Dermis microvascular lymphatic vessel endothelial cell (primary cell): ENCODE results near the gene RBM7. TPM values are rescaled to one million over a fixed set of nuclear protein-coding genes. Genes with fewer than 3 reads are reported as not detected.

Experiments
- DNase-seq, 2 donors: peaks; one replicate each; pipeline versions ENCODE4 v3.0.0 to v3.0.0-alpha.2; 2010; ENCODE audit warnings: low read depth in 2 of 2
- total RNA-seq: library from RNA; depleted of rRNA; stranded (reverse); fragments of >200 nt; gene quantifications from 2 replicates; pipeline ENCODE4 v1.2.1, GENCODE V29; 2014

The RBM7 gene
- total RNA-seq, 1 donor from 2014 or later, result 53.4 TPM

GRCh38 chr11:114447444-114447843, 47.0 kb downstream of the RBM7 start:
- DNase-seq, result no peak

- DNase-seq, result no peak
These were observed 47.4 kb downstream of the RBM7 start for GRCh38 chr11:114447892-114448291.

- no peak for DNase-seq
These were observed 48.5 kb downstream of the RBM7 start for GRCh38 chr11:114448749-114449482.

GRCh38 chr11:114449845-114450244, 49.4 kb downstream of the RBM7 start:
- DNase-seq, result no peak

- DNase-seq, result no peak
These were observed 51.9 kb downstream of the RBM7 start for GRCh38 chr11:114452399-114452798.

Other genes with a start within 250 kb of the RBM7 start
- 133 and 251 TPM in 2 replicates for gene NNMT, start 104.3 kb upstream of the RBM7 start, total RNA-seq
- 4.3 and 4.4 TPM in 2 replicates for gene C11orf71, start 155 bp upstream of the RBM7 start, total RNA-seq
- gene REXO2, start 38.8 kb downstream of the RBM7 start, total RNA-seq, result 110 and 132 TPM in 2 replicates
- gene NXPE1, start 159.2 kb downstream of the RBM7 start, total RNA-seq, result not detected in 2 replicates
- gene NXPE4, start 195.1 kb downstream of the RBM7 start, total RNA-seq, result not detected in 2 replicates